Measurements from ENCODE around the gene ZNF761. TPM values are rescaled to one million over a fixed set of nuclear protein-coding genes. Genes with fewer than 3 reads are reported as not detected.
"Not testable (repeated sequence)": the region's sequence is repeated elsewhere in the genome, so short reads cannot be mapped to it uniquely, and the experiment has no call there.

Gene ZNF761
- total RNA-seq, 1 experiment from 2014 or later: 32.7 TPM

GRCh38 chr19:53455828-53456227 is 24.0 kb downstream of the ZNF761 start:
- H3K4me3 Mint-ChIP-seq: no peak overlapping the region
- no peak overlapping the region for H2BK120ac ChIP-seq (ENCODE audit: low read depth, low read length, poor library complexity, severe bottlenecking)
- H3K27ac Mint-ChIP-seq: no peak overlapping the region
- no peak overlapping the region for H3K23ac ChIP-seq (ENCODE audit: insufficient read length, low read depth, low read length)
- no peak overlapping the region for H3K18ac ChIP-seq (ENCODE audit: insufficient read length, low read depth, low read length)
- H4K91ac ChIP-seq (ENCODE audit: insufficient read length, low read depth, low read length): no peak overlapping the region
- H3K79me2 ChIP-seq (ENCODE audit: insufficient read depth, low read length): no peaks in the 10 kb centered on the region
- H3K4me2 ChIP-seq (ENCODE audit: insufficient read depth, insufficient read length, low read length): no peak overlapping the region
- no peak overlapping the region for H3K9ac ChIP-seq (ENCODE audit: extremely low read depth, insufficient read length, low read length)
- DNase-seq: no peak
- peaks cover 11 to 15% of the 10 kb centered on the region in 2 experiments for H3K4me1 Mint-ChIP-seq
- no CpG with 5 or more reads among the region's 9 CpGs for WGBS (ENCODE audit: extremely low coverage, insufficient read length, low lambda C conversion rate)
- TF ChIP-seq CTCF (conservative IDR thresholded peaks at IDR 0.05): no peak
- H2BK12ac ChIP-seq (ENCODE audit: insufficient read length, low read depth, low read length): no peak overlapping the region
- H3K79me1 ChIP-seq (ENCODE audit: insufficient read depth, low read depth, low read length, poor library complexity, severe bottlenecking): no peaks in the 10 kb centered on the region
- H2AFZ ChIP-seq (ENCODE audit: low read length): no peak overlapping the region
- no peak overlapping the region for H4K8ac ChIP-seq (replicated peaks; ENCODE audit: insufficient read length, low read depth, low read length)
- no peak overlapping the region for H3K4ac ChIP-seq (ENCODE audit: low read depth, low read length)
- H3K23me2 ChIP-seq (ENCODE audit: insufficient read length, low read depth, low read length, poor library complexity, severe bottlenecking): no peaks in the 10 kb centered on the region
- no peak overlapping the region for H3T11ph ChIP-seq (ENCODE audit: low read length)
- no peak overlapping the region for H3K14ac ChIP-seq (ENCODE audit: insufficient read depth, low read length)
- no peak overlapping the region for H4K5ac ChIP-seq (ENCODE audit: insufficient read length, low read depth, low read length)
- no peak overlapping the region for H3K27ac ChIP-seq (ENCODE audit: insufficient read length, low read depth, low read length)
- no peaks in the 10 kb centered on the region for H3K4me1 ChIP-seq (ENCODE audit: insufficient read depth, low read length)
- H3K27me3 ChIP-seq (ENCODE audit: insufficient read depth, low read length): no peaks in the 10 kb centered on the region
- no peak overlapping the region for H2BK15ac ChIP-seq (ENCODE audit: low read depth, low read length)
- H3K9me3 ChIP-seq (ENCODE audit: control insufficient read depth, low read depth, low read length): peaks cover 34% of the 10 kb centered on the region
- H3K56ac ChIP-seq (ENCODE audit: insufficient read length, low read depth, low read length): no peak overlapping the region
- peaks cover 55 to 70% of the 10 kb centered on the region in 2 experiments for H3K9me3 Mint-ChIP-seq
- H2BK5ac ChIP-seq (ENCODE audit: insufficient read length, low read length): no peak overlapping the region
- H3K27me3 Mint-ChIP-seq (ENCODE audit: low read depth): no peaks in the 10 kb centered on the region
- H3K36me3 Mint-ChIP-seq (ENCODE audit: insufficient read depth in 1 of 3, low read depth in 3 of 3): peaks cover 76 to 83% (median 78%) of the 10 kb centered on the region in 3 experiments
- H4K20me1 ChIP-seq (ENCODE audit: control insufficient read depth, insufficient read depth, insufficient read length): no peaks in the 10 kb centered on the region
- H2BK20ac ChIP-seq (ENCODE audit: low read depth, low read length, poor library complexity, severe bottlenecking): no peak overlapping the region
- no peak overlapping the region for H2AK5ac ChIP-seq (ENCODE audit: insufficient read length, low read length)

- H3K4me1 ChIP-seq (ENCODE audit: insufficient read depth, low read length); H2BK5ac ChIP-seq (ENCODE audit: insufficient read length, low read length); H3K4me2 ChIP-seq (ENCODE audit: insufficient read depth, insufficient read length, low read length); DNase-seq; H2AK5ac ChIP-seq (ENCODE audit: insufficient read length, low read length); H3K9ac ChIP-seq (ENCODE audit: extremely low read depth, insufficient read length, low read length); H2AFZ ChIP-seq (ENCODE audit: low read length); H4K8ac ChIP-seq (replicated peaks; ENCODE audit: insufficient read length, low read depth, low read length); H3K79me1 ChIP-seq (ENCODE audit: insufficient read depth, low read depth, low read length, poor library complexity, severe bottlenecking); H4K20me1 ChIP-seq (ENCODE audit: control insufficient read depth, insufficient read depth, insufficient read length); H2BK20ac ChIP-seq (ENCODE audit: low read depth, low read length, poor library complexity, severe bottlenecking); H3K27ac ChIP-seq (ENCODE audit: insufficient read length, low read depth, low read length); H3K18ac ChIP-seq (ENCODE audit: insufficient read length, low read depth, low read length); H3K4me3 Mint-ChIP-seq; H2BK12ac ChIP-seq (ENCODE audit: insufficient read length, low read depth, low read length); H3K79me2 ChIP-seq (ENCODE audit: insufficient read depth, low read length); H3K27me3 ChIP-seq (ENCODE audit: insufficient read depth, low read length); H2BK15ac ChIP-seq (ENCODE audit: low read depth, low read length); H4K5ac ChIP-seq (ENCODE audit: insufficient read length, low read depth, low read length); H3K27me3 Mint-ChIP-seq (ENCODE audit: low read depth); H3K56ac ChIP-seq (ENCODE audit: insufficient read length, low read depth, low read length); H4K91ac ChIP-seq (ENCODE audit: insufficient read length, low read depth, low read length); H3K23me2 ChIP-seq (ENCODE audit: insufficient read length, low read depth, low read length, poor library complexity, severe bottlenecking); H3T11ph ChIP-seq (ENCODE audit: low read length); H3K4ac ChIP-seq (ENCODE audit: low read depth, low read length); H3K23ac ChIP-seq (ENCODE audit: insufficient read length, low read depth, low read length); H3K14ac ChIP-seq (ENCODE audit: insufficient read depth, low read length); H2BK120ac ChIP-seq (ENCODE audit: low read depth, low read length, poor library complexity, severe bottlenecking): not testable (repeated sequence)
- H3K9me3 ChIP-seq (ENCODE audit: control insufficient read depth, low read depth, low read length): peaks cover 23% of the 10 kb centered on the region
- WGBS (ENCODE audit: extremely low coverage, insufficient read length, low lambda C conversion rate): no CpG with 5 or more reads among the region's 11 CpGs
- Mint-ChIP-seq H3K4me1 (peaks cover 31 to 32% of the 10 kb centered on the region in 2 experiments), H3K36me3 (ENCODE audit: insufficient read depth in 1 of 3, low read depth in 3 of 3) (peaks cover 37 to 40% (median 38%) of the 10 kb centered on the region in 3 experiments), H3K27ac (peak overlapping the region; percentile 19 to 71 (median 25); a peak in 4 of 7 replicates), H3K9me3 (peaks cover 41% of the 10 kb centered on the region in 2 experiments)
Measured at GRCh38 chr19:53460131-53460721, 28.4 kb downstream of the ZNF761 start.

Measured in H9 (cell line).